ENCODE data around the gene PFDN2. TPM values are rescaled to one million over a fixed set of nuclear protein-coding genes. Genes with fewer than 3 reads are reported as not detected.

PFDN2 gene
- total RNA-seq, 2 donors from 2014 or later = 33.6 to 36.0 TPM

- Histone ChIP-seq H3K4me1 (replicated peaks) (peaks cover 2% of the 10 kb centered on the region), H3K27me3 (replicated peaks; ENCODE audit: insufficient read depth) (no peaks in the 10 kb centered on the region), H3K27ac (no peak overlapping the region), H3K36me3 (no peaks in the 10 kb centered on the region), H3K9me3 (no peaks in the 10 kb centered on the region), H3K4me3 (no peak overlapping the region)
- intact Hi-C loops (cut with DNase I) = no loop called here
- TF ChIP-seq CTCF (IDR thresholded peaks at IDR 0.05) (no peak), POLR2AphosphoS5 (IDR thresholded peaks at IDR 0.05) (no peak), POLR2A (IDR thresholded peaks at IDR 0.05) (no peak)
- 86% methylated on average over 5 of the region's 5 CpGs for WGBS
- no peak for DNase-seq (ENCODE audit: low spot score)
Observed at GRCh38 chr1:161163793-161164192, 46.0 kb upstream of the PFDN2 start.

- Histone ChIP-seq H3K27ac (no peak overlapping the region), H3K36me3 (no peaks in the 10 kb centered on the region), H3K4me1 (replicated peaks) (peaks cover 2% of the 10 kb centered on the region), H3K9me3 (no peaks in the 10 kb centered on the region), H3K27me3 (replicated peaks; ENCODE audit: insufficient read depth) (no peaks in the 10 kb centered on the region), H3K4me3 (no peak overlapping the region)
- TF ChIP-seq POLR2AphosphoS5 (IDR thresholded peaks at IDR 0.05) = no peak
- no peak for TF ChIP-seq POLR2A (IDR thresholded peaks at IDR 0.05)
- TF ChIP-seq CTCF (IDR thresholded peaks at IDR 0.05) = no peak
- WGBS = 92% methylated on average over 10 of the region's 10 CpGs
- DNase-seq (ENCODE audit: low spot score) = no peak
- intact Hi-C loops (cut with DNase I) = no loop called here
Observed at GRCh38 chr1:161162806-161163205, 45.0 kb upstream of the PFDN2 start.

- Histone ChIP-seq H3K4me3 (no peak overlapping the region), H3K9me3 (no peaks in the 10 kb centered on the region), H3K27me3 (replicated peaks; ENCODE audit: insufficient read depth) (no peaks in the 10 kb centered on the region), H3K36me3 (no peaks in the 10 kb centered on the region), H3K4me1 (replicated peaks) (peaks cover 2% of the 10 kb centered on the region), H3K27ac (no peak overlapping the region)
- 76% methylated on average over 7 of the region's 7 CpGs for WGBS
- no peak for TF ChIP-seq POLR2AphosphoS5 (IDR thresholded peaks at IDR 0.05)
- no peak for TF ChIP-seq POLR2A (IDR thresholded peaks at IDR 0.05)
- TF ChIP-seq CTCF (IDR thresholded peaks at IDR 0.05) = no peak
- intact Hi-C loops (cut with DNase I) = no loop called here
- DNase-seq (ENCODE audit: low spot score) = no peak
Observed at GRCh38 chr1:161162052-161162451, 44.2 kb upstream of the PFDN2 start.

DNA sequence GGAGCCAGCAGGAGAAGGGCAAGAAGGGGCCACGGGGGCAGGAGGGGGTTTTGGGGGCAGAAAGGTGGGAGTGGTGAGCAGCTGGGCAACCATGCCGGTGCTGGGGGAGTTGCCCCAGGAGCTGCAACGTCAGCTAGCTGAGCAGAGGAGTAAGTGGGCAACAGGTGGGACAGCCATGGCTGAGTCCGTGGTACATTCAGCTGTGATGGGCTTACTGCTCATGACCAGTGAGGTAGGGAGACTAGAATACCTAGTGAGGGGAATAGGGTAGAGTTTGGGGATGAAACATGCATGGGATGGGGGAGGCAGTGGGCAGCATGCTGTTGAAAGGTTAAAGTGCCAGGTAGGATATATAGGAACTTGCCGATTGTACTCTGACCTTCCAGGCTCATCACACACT is 43.8 kb upstream of the PFDN2 start:
- 77% methylated on average over 5 of the region's 5 CpGs for WGBS
- Histone ChIP-seq H3K27ac (no peak overlapping the region), H3K27me3 (replicated peaks; ENCODE audit: insufficient read depth) (no peaks in the 10 kb centered on the region), H3K9me3 (no peaks in the 10 kb centered on the region), H3K4me1 (replicated peaks) (peaks cover 2% of the 10 kb centered on the region), H3K36me3 (no peaks in the 10 kb centered on the region), H3K4me3 (no peak overlapping the region)
- TF ChIP-seq CTCF (IDR thresholded peaks at IDR 0.05) (no peak), POLR2AphosphoS5 (IDR thresholded peaks at IDR 0.05) (no peak), POLR2A (IDR thresholded peaks at IDR 0.05) (no peak)
- intact Hi-C loops (cut with DNase I) = no loop called here
- DNase-seq (ENCODE audit: low spot score) = no peak

DNA sequence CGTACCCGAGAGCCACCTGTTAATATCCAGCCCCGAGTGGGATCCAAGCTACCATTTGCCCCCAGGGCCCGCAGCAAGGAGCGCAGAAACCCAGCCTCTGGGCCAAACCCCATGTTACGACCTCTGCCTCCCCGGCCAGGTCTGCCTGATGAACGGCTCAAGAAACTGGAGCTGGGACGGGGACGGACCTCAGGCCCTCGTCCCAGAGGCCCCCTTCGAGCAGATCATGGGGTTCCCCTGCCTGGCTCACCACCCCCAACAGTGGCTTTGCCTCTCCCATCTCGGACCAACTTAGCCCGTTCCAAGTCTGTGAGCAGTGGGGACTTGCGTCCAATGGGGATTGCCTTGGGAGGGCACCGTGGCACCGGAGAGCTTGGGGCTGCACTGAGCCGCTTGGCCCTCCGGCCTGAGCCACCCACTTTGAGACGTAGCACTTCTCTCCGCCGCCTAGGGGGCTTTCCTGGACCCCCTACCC is 42.9 kb upstream of the PFDN2 start:
- Histone ChIP-seq H3K4me1 (replicated peaks) (peaks cover 2% of the 10 kb centered on the region), H3K27ac (no peak overlapping the region), H3K4me3 (no peak overlapping the region), H3K9me3 (no peaks in the 10 kb centered on the region), H3K27me3 (replicated peaks; ENCODE audit: insufficient read depth) (no peaks in the 10 kb centered on the region), H3K36me3 (no peaks in the 10 kb centered on the region)
- WGBS = 91% methylated on average over 22 of the region's 22 CpGs
- TF ChIP-seq POLR2AphosphoS5 (IDR thresholded peaks at IDR 0.05) (no peak), CTCF (IDR thresholded peaks at IDR 0.05) (no peak), POLR2A (IDR thresholded peaks at IDR 0.05) (no peak)
- intact Hi-C loops (cut with DNase I) = no loop called here
- DNase-seq (ENCODE audit: low spot score) = no peak
